Measurements from ENCODE around the gene NOL4L.

Gene NOL4L

DNA sequence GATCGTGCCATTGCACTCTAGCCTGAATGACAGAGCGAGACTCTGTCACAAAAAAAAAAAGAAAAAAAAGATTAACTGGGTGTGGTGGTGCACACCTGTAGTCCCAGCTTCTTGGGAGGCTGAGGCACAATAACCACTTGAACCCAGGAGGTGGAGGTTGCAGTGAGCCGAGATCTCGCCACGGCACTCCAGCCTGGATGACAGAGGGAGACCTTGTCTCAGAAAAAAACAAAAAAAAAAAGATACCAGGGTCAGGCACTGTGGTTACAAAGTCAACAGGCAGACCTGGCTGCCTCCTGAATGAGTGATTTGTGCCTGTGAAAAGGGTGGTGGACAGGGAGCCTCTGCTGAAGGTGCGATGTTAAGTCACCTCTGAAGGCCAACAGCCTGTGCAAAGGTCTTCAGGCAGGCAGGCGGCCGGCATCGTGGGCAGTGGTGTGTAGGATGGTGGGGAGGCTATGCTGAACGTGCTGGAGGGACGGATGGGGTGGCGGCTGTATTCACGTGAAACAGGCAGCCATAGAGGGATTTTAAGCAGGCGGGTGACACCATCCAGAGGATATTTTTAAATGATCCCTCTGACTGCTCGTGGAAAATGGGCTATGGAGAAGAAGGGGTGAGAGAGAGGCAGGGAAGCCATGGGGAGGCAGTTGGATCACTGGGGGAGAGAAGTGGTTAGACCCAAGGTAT lies 41.4 kb downstream of the NOL4L start:
- no peak for DNase-seq

DNA sequence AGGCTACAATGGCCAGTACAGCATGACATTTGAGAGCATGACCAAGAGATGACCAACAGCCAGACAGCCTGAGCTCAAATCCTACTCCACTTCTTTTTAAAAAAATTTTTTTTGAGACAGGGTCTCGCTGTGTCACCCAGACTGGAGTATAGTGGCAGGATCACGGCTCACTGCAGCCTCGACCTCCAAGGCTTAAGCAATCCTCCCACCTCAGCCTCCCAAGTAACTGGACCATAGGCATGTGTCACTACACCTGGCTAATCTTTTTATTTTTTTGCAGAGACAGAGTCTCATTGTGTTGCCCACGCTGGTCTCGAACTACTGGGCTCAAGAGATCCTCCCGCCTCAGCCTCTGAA lies 42.9 kb downstream of the NOL4L start:
- DNase-seq, result no peak

DNA sequence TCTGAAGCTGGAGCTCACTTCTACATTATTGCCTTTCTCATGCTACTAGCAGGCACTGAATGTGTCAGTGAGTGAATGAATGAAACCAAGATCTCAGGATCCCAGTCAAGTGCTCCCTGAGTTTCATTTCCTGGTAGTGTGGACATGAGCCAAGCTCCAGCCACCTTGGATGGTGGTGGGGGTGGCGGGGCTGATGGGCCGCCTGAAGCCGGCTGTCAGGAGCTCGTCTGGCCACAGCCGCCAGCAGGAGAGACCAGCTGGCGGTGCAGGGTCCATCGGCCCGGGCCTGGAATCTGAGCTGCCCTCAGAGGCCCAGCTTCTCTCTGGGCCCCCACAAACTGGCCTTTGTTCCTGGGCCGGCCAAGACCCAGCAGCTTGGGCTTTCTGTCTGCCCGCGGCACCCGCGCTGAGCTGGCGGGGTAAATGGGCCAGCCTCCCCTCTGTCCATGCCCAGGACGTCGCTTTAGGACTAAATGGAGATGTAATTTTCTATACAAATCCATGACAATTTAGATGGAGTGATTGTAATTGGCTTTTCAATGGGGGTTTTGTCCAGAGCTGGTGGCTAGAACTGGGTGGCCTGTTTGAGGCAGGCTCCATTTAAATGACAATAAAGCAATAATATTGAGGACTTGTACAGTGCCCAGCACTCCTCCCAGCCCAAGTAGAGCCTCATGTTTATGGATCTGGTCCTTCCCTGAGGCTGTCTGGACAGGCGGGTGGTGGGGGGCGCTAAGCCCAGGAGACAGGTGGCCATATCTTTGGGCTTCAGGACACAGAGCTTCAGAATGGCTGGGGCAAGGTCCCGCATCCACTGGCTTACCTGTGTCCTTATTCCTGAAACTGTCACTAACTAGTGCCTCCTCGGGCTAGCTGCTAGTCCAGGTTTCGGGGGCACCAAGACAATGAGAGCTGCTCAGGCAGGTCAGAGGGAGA lies 43.5 kb downstream of the NOL4L start:
- peak in 37 of 56 donors; percentile 17 to 71 (median 36) for DNase-seq

DNA sequence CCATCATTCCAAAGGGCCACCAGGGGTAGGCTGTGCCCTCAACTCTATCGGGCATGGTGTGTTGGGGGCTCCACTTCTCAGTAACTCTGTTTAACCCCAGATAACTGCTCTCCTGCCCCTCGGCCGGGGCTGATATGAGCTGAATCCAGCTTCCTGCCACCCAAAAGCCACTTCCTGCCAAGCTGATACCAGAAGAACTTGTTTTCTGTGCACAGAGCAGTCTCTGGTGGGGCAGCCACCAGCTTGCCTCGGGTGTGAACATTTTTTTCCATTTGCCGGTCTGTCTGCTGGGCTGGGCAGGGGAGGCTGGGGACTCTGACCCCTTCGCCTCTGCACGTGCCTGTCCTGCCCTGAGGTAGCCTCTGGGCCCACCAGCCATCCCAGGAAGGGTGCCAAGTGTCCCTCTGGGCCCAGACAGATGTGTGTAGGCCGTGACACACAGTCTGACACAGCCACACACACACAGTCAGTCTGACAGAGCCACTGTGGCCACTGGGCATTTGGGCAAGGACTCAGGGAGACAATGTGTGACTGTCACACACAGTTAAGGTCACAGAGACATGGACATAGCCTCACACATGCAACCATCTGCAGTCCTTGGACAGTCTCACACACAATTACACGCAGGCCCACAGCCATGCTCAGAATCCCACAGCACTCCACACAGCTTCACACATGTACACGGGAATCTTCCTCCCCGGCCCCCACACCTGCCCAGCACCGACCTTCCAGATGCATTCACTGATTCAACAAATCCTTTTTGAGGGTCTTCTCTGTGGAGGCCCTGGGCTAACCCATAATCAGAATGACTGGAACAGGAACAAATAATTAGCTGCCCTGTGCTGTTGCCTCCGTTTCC lies 45.1 kb downstream of the NOL4L start:
- DNase-seq, result no peak

- DNase-seq, result peak in 2 of 56 donors; percentile 20 to 22
Measured at GRCh38 chr20:32539026-32539816, 45.9 kb downstream of the NOL4L start.

DNA sequence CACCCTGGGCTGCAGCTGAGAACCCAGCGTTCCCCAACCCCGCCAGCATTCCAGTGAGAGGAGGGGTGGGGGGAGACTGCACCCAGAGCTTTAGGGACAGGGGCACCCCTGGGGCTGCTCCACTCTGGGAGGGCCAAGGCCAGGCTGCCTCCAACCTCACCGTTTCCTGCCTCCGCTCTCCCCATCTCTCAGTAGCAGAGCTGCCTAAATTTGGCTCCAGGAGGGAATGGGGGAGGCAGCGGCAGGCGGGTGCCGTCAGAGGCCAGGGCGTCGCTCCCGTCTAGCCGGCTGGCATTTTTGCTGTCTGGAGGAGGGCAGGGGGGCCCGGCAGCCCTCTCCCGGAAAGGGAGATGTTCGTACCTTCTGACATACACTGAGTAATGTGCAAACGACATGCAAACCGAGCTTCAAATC lies 46.6 kb downstream of the NOL4L start:
- DNase-seq, result peak in 4 of 56 donors; percentile 5 to 56 (median 39)

DNA sequence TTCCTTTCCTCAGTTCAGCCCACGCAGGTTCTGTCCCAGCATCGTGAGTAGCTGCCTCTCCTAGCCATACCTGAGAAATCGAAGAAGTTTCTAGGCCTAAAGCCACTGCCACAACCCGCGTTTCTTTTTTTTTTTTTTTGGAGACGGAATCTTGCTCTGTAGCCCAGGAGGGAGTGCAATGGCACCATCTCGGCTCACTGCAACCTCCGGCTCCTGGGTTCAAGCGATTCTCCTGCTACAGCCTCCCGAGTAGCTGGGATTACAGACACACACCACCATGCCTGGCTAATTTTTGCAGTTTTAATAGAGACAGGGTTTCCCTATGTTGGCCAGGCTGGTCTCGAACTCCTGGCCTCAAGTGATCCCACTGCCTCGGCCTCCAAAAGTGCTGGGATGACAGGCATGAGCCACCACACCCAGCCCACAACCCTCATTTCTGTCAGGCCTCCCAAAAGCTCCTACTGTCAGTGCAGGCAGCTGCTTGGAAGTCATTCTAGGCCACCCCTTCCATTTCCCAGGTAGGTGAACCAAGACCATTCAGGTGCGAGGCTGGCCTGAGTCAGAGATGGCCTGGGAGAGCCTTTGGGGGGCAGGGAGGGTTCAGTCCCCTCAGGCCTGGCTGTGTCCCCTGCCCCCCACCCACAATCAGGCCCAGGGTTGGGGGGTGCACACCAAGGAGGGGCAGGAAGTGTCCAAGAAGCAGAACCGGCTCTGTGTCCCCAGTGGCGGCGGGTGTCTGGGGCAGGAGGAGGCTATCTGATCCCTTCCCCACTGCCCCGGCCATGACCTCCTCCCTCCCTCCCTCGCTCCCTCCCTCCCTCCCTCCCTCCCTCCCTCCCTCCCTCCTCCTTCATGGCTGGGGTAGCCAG lies 47.2 kb downstream of the NOL4L start:
- DNase-seq, result no peak

GRCh38 chr20:32536851-32537656 lies 48.1 kb downstream of the NOL4L start:
- DNase-seq, result peak in 5 of 56 donors; percentile 35 to 55 (median 44)

GRCh38 chr20:32535953-32536823 lies 48.9 kb downstream of the NOL4L start:
- DNase-seq, result peak in 44 of 56 donors; percentile 28 to 82 (median 50)

GRCh38 chr20:32535316-32535952 lies 49.7 kb downstream of the NOL4L start:
- DNase-seq, result no peak

- no peak for DNase-seq
Measured at GRCh38 chr20:32534661-32535240, 50.4 kb downstream of the NOL4L start.

DNA sequence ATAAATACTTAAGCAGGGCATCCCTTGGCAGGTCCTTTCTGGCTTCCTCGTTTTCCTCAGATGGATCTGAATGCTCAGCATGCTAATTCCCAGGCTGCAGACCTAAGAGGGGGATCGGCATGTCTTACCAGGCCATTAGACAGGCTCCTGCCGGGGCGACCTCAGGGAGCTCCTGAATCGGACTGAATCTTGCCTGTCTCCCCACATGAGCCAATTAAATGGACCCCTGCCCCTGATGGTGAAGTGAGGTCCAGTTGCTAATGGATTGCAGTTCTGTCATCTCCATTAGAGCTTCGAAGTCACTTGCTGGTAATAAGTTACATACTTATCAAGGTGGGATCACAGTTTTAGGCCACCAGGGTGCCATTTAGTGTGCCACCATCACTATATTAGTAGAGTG lies 51.4 kb downstream of the NOL4L start:
- DNase-seq, result no peak

DNA sequence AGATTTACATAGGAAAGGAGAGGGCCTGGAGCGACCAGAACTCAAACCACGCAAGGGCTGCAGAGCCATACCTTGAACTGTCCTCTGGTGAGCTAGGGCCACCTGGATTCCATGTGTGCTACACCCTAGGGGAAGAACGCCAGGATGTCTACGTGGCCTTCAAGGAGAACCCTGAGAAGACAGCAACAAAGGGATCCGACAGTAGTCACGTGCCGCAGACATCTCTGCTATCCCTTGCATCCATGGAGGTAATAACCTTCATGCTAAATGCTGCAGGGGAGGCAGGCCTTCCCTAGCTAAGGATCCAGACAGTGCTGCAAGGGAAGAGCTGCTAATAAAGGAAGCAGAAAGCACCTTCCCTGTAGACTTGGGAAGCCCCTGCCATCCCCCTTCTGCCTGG lies 52.9 kb downstream of the NOL4L start:
- no peak for DNase-seq

DNA sequence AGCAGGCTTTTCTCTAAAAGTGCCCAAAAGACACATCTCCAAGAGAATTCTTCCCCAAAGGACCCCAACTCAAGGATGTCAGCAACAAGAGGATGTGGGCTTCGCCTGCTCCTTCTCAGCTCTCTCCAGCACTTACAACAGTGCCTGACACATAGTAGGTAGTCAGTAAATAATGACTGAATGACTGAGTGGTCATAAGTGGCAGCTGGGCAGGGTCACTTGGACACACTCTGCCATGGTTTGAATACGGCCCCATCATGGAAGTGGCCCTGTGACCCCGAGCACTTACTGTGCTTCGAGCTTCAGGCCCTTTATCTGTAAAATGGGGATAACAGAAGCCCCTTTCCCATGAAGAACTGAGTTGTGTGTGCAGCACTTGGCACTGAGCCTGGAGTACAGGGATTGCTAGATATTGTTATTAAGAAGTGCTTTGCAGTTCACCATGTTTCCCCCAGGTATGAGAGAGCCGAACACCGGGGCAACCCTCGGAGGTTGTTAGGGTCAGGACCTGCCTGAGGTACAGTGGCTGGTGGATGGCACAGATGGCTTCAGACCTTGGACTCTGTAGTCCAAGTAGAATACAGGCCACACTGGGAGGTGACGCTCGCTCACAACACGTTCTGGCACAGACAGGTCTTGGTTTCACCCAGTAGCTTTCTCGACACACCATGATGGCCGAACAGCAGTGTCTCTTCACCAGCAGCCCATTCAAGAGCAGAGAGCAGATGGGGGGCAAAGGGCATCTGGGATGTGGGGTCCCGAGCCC lies 56.0 kb downstream of the NOL4L start:
- no peak for DNase-seq

GRCh38 chr20:32528171-32528891 lies 56.8 kb downstream of the NOL4L start:
- DNase-seq, result peak in 8 of 56 donors; percentile 10 to 50 (median 26)

Measured in nucleus accumbens (tissue), 56 donors.